ENCODE measurements around the gene CYREN. TPM values are rescaled to one million over a fixed set of nuclear protein-coding genes. Genes with fewer than 3 reads are reported as not detected.

Gene CYREN
- total RNA-seq, 2 donors from 2014 or later, result 25.5 to 31.4 TPM

- peaks cover 34% of the 10 kb centered on the region for H3K36me3 ChIP-seq
- no peak overlapping the region for H3K4me3 ChIP-seq
- no peaks in the 10 kb centered on the region for H3K9me3 ChIP-seq
- DNase-seq (ENCODE audit: low spot score), result no peak
- no peak for TF ChIP-seq CTCF (IDR thresholded peaks at IDR 0.05)
- H3K4me1 ChIP-seq, result peaks cover 0 to 70% of the 10 kb centered on the region in 2 donors
- H3K27me3 ChIP-seq, result no peaks in the 10 kb centered on the region
- H3K27ac ChIP-seq, result peak overlapping the region; percentile 7 to 21
Measured at GRCh38 chr7:135167365-135167917, 3.1 kb downstream of the CYREN start.

DNA sequence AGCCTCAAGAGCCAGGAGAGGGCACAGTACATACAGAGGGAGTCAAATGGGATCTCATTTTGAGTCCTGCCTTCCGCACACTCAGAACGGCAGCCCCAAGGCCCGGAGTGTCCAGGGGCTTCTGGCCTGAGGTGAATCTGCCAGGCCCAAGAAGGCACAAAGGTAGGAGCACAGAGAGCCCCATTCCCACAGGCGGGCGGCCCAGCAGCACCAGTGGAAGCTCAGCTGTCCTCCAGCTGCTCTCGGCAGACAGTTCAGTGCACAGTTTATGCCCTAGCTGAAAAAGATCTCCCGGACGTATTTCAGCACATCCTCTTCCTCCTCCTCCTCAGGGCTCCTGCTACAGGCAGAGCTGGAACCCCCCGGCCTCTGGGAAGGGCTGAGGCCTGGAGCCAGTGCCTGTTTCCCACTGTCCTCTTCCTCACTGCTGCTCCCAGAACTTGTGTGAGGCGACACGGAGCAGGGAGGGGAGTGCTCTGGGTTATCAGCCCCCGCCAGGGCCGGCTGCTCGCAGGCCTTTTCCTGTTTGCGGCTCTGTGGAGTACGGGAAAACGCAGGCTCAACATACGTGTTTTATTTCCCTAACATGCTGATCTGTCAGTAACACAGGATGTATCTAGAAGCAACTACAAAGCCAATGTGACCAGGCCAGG is 4.0 kb downstream of the CYREN start:
- H3K36me3 ChIP-seq, result peaks cover 34% of the 10 kb centered on the region
- no peaks in the 10 kb centered on the region for H3K27me3 ChIP-seq
- no peaks in the 10 kb centered on the region for H3K9me3 ChIP-seq
- peaks cover 0 to 72% of the 10 kb centered on the region in 2 donors for H3K4me1 ChIP-seq
- H3K4me3 ChIP-seq, result no peak overlapping the region
- no peak for TF ChIP-seq CTCF (IDR thresholded peaks at IDR 0.05)
- no peak for DNase-seq (ENCODE audit: low spot score)
- H3K27ac ChIP-seq, result peak overlapping the region; percentile 45 to 55

GRCh38 chr7:135165862-135166261 is 4.6 kb downstream of the CYREN start:
- TF ChIP-seq CTCF (IDR thresholded peaks at IDR 0.05), result no peak
- Histone ChIP-seq H3K27me3 (no peaks in the 10 kb centered on the region), H3K4me3 (no peak overlapping the region), H3K9me3 (no peaks in the 10 kb centered on the region), H3K36me3 (peaks cover 34% of the 10 kb centered on the region), H3K27ac (peak overlapping the region; percentile 45 to 55), H3K4me1 (peaks cover 0 to 73% of the 10 kb centered on the region in 2 donors)
- no peak for DNase-seq (ENCODE audit: low spot score)

- Histone ChIP-seq H3K27ac (peak overlapping the region; percentile 26 to 48), H3K36me3 (peaks cover 34% of the 10 kb centered on the region), H3K9me3 (no peaks in the 10 kb centered on the region), H3K4me1 (peaks cover 0 to 82% of the 10 kb centered on the region in 2 donors), H3K4me3 (no peak overlapping the region), H3K27me3 (no peaks in the 10 kb centered on the region)
- DNase-seq (ENCODE audit: low spot score), result no peak
- TF ChIP-seq CTCF (IDR thresholded peaks at IDR 0.05), result peak in 1 of 2 donors; percentile 20
Measured at GRCh38 chr7:135164357-135165061, 6.0 kb downstream of the CYREN start.

DNA sequence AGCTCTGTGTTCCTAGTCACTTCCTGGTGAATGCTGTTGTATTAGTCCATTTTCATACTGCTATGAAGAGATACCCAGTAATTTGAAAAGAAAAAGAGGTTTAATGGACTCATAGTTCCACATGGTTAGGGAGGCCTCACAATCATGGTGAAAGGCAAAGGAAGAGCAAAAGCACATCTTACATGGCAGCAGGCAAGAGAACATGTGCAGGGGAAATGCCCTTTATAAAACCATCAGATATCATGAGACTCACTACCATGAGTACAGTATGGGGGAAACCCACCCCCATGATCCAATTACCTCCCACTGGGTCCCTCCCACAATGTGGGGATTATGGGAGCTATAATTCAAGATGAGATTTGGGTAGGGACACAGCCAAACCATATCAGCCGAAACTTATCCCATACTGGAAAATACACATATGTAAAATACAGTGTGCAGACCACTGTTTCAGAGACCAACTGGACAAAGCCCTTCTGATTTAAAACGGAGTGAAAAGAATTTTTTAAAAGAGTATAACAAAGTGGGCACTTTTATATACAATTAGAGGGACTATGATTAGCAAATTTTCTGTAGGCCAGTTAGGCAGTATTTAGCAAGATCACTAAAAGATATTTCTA is 8.0 kb downstream of the CYREN start:
- Histone ChIP-seq H3K9me3 (no peaks in the 10 kb centered on the region), H3K36me3 (peaks cover 29% of the 10 kb centered on the region), H3K27me3 (no peaks in the 10 kb centered on the region), H3K27ac (peak overlapping the region in 1 of 2 donors; percentile 70), H3K4me1 (peaks cover 0 to 82% of the 10 kb centered on the region in 2 donors), H3K4me3 (no peak overlapping the region)
- TF ChIP-seq CTCF (IDR thresholded peaks at IDR 0.05), result no peak
- DNase-seq (ENCODE audit: low spot score), result no peak

Data from right atrium auricular region (tissue), 2 donors.